HL-60 (cell line): Measurements from ENCODE around the gene AGAP5.

Experiments
- GABPA ChIP-seq: IDR thresholded peaks from 2 replicates; pipeline ENCODE4 v1.6.1; 2012; ENCODE audit warnings: low read depth
- POLR2AphosphoS5 ChIP-seq: IDR thresholded peaks from 2 replicates; pipeline ENCODE4 v1.6.1; 2012; ENCODE audit warnings: low read depth
- REST ChIP-seq: IDR thresholded peaks from 2 replicates; pipeline ENCODE4 v1.6.1; 2012; ENCODE audit warnings: low read depth; ENCODE audit not compliant: insufficient replicate concordance
- SPI1 ChIP-seq: IDR thresholded peaks from 2 replicates; pipeline ENCODE4 v1.6.1; 2012; ENCODE audit warnings: low read depth, mild to moderate bottlenecking, borderline replicate concordance
- TF ChIP-seq, protein P1 (sequence below): IDR thresholded peaks from one replicate; pipeline ENCODE4 v1.5.1; 2011; ENCODE audit warnings: low read length, control low read depth, inconsistent platforms; ENCODE audit not compliant: insufficient read depth

GRCh38 chr10:73716251-73716650 is 18.3 kb upstream of the AGAP5 start:
- TF ChIP-seq, protein P1, sequence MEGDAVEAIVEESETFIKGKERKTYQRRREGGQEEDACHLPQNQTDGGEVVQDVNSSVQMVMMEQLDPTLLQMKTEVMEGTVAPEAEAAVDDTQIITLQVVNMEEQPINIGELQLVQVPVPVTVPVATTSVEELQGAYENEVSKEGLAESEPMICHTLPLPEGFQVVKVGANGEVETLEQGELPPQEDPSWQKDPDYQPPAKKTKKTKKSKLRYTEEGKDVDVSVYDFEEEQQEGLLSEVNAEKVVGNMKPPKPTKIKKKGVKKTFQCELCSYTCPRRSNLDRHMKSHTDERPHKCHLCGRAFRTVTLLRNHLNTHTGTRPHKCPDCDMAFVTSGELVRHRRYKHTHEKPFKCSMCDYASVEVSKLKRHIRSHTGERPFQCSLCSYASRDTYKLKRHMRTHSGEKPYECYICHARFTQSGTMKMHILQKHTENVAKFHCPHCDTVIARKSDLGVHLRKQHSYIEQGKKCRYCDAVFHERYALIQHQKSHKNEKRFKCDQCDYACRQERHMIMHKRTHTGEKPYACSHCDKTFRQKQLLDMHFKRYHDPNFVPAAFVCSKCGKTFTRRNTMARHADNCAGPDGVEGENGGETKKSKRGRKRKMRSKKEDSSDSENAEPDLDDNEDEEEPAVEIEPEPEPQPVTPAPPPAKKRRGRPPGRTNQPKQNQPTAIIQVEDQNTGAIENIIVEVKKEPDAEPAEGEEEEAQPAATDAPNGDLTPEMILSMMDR: no peak
- TF ChIP-seq REST (no peak), SPI1 (no peak), GABPA (no peak), POLR2AphosphoS5 (no peak)
